Endometrium (tissue), 2 donors: Measurements from ENCODE around the gene RGS10.
"Not testable (repeated sequence)": the region's sequence is repeated elsewhere in the genome, so short reads cannot be mapped to it uniquely, and the experiment has no call there.

Source experiments
- FAIRE-seq: peaks from 2 replicates; lab custom pipeline; 2012; peaks lifted over from hg19 to GRCh38; lab: Jason Lieb, UNC
- donor health status: control.
- donor health status: control.

The RGS10 gene

DNA sequence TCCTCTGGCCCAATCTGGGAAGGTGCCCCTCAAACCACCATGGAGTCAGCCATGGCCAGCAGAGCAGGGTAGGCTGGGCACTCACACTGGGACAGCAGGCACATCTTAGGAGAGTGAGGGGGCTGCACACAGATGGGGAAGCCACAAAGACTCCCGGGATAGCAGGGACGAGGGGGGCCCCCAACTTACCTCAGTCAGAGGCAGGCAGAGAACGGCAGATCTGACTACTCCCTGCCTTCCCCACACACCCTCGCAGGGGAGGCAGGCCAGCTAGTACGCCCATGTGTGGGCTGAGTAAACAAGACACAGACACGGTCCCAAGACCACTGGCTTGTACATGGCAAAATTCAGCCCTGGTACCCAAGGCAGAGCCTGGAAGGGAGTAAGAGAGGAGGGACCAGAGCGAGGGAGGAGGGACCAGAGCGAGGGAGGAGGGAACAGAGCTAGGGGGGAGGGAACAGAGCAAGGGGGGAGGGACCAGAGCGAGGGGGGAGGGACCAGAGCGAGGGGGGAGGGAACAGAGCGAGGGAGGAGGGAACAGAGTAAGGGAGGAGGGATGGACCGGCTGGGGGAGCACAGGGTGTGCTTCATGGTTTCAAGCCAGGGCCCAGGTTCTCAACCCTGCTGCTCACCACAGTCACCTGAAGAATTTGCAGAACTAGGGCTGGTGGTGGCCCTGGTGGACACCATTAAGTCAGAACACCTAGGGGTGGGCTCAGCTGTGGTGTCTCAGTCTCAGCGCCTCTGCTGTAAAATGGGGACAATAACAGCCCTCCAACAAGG, 73.8 kb downstream of the RGS10 start:
- no peak for FAIRE-seq

DNA sequence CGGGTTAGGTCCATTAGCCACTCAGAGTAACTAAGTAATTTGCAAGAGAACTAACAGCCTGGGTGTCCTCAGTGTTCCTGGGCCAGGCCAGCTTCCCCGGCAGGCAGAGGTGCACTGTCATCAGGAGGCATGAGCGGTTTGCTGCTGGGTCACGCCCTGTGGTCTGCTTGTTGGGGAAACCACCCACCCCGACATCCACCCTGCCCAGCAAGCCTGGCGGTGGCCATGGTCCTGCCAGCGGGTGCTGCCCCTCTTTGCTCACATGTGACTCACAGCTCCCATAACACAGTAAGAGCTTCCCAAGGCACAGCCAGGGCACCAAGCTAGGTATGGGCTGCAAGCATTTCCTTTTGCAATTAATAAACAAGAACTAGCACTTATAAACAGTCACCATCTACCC, 75.9 kb downstream of the RGS10 start:
- FAIRE-seq, result no peak

DNA sequence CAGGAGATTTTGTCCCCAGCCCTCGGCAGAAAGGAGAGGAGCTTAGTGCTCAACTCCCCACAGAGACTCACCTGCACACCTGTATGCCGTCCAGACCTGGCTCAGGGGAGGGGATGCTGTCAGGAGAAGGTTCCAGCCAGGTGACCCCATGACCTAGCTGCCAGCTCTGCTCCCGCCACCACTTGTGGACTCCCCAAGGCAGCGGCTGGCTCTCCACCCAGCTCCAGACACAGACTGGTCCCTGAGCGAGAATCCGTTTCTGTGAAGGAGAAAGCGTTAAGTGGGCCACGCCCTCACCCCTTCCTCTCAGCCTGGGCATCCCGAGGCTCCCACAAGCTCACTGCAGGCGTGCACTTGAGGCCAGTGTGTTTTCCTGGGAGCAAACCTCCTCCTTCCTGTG, 76.4 kb downstream of the RGS10 start:
- FAIRE-seq, result no peak

DNA sequence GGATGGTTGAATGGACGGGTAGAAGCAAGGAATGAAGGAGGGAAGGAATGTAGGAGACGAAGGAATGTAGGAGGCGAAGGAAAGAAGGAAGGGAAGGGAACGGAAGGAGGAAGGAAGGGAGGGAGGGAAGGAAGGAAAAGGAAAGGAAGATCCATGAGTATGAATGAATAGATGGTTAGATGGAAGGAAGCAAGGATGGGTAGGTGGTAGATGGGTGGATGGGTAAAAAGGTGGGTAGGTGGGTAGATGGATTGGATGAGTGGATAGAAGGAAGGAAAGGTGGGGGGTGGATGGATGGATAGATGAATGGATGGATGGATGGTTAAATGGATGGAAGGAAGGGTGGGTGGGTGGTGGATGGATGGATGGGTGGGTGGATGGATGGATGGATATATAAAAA, 77.4 kb downstream of the RGS10 start:
- no peak for FAIRE-seq

DNA sequence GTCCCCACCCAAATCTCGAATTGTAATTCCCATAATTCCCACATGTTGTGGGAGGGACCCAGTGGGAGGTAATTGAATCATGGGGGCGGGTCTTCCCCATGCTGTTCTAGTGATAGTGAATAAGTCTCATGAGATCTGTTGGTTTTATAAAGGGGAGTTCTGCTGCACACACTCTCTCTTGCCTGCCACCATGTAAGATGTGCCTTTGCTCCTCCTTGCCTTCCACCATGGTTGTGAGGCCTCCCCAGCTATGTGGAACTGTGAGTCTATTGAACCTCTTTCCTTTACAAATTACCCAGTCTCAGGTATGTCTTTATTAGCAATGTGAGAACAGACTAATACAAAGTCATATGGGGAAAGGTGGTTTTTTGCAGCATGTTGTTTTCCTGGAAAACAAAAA, 79.3 kb downstream of the RGS10 start:
- FAIRE-seq, result not testable (repeated sequence)

DNA sequence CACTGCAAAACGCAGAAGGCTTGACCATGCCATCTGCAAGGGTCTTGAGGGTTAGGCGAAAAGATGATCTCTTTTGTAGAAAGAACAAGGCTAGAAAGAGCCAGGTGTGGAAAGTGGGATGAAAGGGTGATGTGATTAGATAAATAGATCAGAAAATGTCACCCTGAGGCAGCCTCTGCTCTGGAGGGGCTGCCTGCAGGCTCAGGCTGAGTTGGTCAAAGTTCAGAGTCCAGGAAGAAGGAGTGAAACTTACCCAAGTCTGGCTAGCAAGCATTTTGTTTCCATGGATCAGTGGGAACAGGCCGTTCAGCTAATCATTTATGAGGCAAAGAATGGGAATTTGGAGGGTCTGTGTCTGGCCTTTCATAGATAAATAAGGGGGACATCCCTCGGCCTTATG, 79.7 kb downstream of the RGS10 start:
- no peak for FAIRE-seq

DNA sequence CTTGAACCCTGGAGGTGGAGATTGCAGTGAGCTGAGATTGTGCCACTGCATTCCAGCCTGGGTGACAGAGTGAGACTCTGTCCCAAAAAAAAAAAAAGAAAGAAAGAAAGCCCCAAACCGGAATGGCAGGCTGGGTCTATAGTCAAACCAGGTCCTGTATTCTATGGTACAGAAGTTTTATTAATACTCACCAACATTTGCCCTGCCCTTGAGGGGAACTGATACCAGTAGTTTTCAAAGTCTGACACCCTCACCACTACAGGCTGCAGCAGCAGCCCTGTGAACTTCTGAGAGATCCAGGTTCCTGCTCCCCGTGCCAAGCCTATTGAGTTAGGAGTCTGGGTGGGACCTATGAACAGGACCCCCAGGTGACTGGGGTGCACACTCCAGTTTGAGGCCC, 80.6 kb downstream of the RGS10 start:
- no peak for FAIRE-seq

DNA sequence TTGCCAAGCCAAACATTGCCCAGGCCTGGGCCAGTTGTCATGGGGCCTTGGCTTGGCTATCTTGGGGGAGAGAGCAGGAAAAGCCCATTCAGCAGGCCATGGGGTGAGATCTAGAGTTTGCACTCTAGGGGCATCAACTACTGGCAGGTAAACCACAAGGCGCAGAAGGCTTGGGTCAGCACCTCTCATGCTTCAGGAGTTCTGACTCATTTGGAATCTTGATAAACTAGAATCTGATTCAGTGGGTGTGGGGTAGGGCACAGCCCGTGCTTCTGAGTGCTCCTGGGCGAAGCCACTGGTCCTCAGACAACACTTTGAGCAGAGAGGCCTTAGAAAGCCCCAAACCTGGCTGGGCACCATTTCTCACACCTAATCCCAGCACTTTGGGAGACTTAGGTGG, 81.1 kb downstream of the RGS10 start:
- FAIRE-seq, result no peak

DNA sequence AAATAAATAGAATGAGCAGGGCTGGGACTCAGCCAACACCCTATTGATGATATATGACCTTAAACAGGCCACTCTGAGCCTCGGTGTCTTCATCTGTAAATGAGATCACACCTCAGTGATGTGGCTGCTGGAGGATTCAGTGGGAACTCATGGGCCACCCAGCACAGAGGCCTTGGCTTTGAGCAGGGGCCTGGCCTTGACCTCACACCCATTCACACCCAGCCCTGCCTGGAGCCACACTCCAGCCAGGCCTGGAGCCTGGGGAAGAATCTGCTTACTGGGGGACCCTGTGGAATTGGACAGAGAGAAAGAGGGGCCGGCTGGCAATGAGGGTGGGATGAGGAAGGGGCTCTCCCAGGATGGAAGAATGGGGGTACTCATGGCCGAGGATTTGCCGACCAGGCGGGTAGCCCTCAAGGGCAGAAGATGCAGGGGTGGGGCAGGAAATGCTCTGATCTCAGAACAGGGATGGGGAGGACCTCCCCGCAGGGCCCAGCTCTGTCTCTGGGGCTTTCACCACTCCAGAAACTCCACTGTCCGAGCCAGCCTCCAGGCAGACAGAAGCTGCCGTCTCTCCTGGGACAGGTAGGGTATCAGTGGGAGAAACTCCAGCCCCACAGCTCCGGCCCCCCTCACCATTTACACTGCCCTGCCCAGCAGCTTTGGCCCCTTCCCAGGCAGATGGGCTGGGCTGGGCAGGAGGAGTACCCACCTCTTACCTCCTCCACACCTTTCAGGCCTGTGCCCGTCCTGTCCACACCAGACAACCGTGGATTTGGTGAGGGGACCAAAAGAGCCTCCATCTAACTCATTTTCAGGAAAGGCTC, 81.9 kb downstream of the RGS10 start:
- no peak for FAIRE-seq

DNA sequence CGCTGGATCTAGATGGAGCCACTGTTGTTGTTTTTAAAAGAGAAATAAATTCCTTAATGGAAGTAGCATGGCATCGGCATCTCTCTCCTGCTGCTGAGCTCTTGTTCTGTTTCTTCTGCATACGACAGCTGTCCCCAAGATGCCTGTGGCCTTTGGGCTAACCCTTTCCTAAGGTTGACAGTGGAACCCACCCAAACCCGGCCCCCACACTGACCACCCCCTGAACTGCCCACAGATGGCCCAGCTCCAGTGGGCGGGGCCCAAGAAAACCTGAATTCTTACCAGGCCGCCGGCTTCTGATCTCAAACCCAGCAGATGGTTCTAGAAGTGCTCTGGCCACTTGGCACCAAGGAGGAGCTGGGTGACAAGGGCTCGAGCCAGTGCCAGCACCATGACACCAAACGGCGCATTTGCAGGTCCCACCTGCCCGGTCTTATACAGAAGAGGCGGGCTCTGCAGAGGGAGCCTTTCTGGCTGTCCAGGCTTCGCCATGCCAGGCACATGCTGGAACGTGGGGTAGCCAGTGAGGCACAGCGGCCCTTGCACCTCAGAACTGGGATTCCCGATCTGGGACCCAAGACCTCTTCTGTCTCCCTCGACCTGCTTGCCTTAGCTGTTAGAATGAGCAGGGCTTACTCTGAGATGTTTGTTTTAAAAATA, 82.7 kb downstream of the RGS10 start:
- no peak for FAIRE-seq

DNA sequence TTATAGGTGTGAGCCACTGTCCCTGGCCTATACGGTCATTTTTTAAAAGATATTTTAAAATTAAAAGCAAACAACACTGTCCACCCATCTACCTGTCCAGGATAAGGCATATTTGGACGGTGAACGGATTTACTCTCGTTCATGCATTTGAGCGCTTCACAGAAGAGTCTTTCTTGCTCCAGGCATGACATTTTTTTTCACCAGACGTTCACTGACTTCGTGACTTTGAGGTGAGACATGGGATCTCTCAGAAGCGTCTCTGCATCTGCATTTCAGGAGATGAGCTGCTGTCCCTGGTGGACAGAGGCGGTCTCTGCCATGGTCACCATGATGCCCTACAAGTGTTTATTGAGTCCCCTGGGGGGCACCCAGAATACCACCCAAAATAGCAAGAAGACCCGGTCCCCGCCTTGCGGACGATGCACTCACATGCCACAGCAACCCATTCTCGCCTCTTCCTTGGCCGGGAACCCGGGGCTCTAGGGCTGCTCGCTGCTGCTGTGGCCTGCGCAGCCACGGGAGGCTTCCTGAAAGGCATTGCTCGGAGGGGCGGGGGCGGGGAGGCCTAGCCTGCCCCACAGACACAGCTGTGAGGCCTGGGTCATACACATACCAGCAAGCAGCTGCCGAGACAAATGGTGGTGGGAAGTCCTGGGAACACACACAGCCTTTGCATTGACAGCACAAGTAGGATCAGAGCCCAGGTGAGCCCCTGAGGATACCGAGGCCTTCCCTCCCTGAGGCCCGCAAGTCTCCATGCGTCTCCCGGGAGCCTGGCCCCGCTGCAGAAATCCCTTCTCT, 84.4 kb downstream of the RGS10 start:
- FAIRE-seq, result no peak

DNA sequence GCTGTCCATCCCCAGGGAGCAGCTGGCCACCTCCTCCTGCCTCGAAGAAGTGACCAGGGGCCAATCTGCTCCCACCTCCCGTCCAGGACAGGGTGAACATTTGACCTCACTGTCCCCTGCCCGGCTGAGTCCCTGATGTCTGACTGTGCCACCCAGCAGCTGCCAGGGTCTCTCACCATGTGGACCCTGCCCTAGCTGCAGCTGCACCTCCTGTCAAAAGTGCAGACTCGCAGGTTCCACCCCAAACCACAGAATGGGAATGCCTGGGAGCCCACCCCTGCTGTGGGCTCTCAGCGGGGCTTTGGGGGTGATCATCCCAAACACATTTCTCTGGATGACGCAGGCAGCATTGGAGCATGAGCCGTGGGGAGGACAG, 86.1 kb downstream of the RGS10 start:
- FAIRE-seq, result no peak

DNA sequence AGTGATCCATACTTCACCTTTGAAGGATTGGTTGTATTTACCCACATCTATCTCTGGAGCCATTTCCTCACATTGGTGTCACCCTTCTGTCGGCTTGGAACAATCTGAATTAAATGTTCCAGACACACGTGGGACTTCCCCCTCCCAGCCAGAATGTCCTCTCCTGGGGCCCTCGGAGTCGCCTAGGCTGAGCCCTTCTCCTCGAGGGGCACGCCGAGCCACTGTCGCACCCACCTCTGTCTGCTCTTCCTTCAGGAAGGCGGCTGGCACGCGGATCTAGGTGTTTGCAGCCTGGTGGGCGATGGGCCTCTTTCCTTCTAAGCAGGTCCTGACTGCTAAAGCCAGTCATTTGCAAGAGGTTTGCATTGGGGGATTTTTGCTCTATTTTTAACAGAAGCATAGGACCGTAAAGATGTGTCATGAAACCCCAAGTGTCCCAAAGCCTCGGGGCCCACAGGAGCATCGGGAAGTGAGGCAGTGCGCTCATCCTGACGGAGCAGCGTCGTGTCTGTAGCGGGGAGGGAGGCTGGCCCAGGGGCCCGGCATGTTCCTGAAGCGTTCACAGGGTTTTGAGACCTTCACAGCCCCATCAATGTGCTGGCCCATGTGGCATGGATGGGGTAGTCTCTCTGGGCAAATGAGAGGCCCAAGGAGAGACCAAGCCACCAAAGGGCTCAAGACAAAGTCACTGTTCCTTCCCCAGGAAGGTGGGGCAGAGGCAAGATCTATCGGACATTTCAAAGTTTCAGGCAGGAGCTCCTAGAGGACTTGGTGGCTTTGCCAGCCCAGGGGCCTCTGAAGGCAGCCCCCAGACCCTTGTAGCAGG, 86.7 kb downstream of the RGS10 start:
- no peak for FAIRE-seq

DNA sequence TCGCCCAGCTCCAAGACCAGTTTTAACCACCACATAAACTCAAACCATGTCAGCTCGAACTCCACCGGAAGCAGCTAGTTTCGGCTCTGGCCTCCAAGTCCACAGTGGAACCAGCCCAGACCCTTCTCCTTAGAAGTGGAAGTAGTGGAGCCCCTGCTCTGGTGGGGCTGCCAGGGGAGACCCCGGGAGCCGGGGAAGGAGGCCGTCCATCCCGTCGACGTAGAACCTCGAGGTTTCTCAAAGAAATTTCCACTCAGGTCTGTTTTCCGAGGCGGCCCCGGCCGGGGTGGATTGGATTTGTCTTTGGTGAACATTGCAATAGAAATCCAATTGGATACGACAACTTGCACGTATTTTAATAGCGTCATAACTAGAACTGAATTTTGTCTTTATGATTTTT, 87.5 kb downstream of the RGS10 start:
- FAIRE-seq, result no peak

DNA sequence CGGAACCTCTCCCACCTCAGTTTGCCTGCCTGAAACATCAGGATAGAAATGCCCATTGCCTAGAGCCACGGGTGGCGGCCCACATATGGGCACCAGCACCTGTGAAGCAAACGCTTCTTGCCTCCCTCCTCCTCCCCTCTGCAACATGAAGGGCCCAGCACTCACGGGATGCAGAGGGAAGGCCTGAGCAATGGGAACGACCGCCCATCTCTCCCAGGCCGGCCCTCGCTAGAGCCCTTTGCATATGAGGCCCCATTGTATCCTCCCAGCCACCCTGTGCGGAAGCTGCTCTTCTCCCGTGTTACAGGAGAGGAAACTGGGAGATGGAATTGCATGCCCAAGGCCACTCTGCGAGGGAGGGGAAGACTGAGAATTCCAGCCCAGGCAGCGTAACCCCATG, 88.2 kb downstream of the RGS10 start:
- FAIRE-seq, result no peak

DNA sequence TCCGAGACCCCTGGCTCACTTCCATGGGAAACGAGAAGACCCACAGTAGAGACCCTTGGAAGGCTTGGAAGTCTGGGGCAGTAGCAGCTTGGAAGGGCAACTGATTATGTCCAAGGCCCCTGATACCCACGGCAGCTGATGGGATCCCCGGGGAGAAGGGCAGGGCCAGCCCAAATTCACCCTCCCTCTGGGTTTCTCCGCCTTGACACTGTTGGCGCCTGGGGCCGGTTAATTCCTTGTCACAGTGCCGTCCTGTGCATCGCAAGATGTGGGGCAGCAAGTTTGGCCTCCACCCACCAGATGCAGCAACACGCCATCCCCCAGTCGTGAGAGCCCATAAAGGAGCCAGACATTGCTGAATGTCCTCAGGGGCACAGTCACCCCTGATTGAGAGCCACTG, 89.2 kb downstream of the RGS10 start:
- no peak for FAIRE-seq

DNA sequence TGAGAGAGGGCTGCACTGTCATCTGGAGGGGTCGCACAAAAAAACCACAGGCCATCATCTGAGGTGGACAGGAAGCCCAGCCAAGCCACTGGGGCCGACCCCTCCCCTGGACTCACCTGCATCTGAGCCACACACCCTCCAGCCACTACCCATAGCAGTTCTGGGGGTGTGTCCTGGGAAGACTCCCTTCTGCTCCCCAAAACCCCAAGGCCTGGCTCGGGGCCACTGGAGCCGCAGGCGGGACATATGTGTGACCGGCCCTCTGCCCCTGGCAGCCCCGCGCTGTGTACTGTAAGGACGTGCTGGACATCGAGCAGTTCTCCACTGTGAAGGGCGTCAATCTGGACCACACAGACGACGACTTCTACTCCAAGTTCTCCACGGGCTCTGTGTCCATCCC, 90.1 kb downstream of the RGS10 start:
- FAIRE-seq, result no peak

DNA sequence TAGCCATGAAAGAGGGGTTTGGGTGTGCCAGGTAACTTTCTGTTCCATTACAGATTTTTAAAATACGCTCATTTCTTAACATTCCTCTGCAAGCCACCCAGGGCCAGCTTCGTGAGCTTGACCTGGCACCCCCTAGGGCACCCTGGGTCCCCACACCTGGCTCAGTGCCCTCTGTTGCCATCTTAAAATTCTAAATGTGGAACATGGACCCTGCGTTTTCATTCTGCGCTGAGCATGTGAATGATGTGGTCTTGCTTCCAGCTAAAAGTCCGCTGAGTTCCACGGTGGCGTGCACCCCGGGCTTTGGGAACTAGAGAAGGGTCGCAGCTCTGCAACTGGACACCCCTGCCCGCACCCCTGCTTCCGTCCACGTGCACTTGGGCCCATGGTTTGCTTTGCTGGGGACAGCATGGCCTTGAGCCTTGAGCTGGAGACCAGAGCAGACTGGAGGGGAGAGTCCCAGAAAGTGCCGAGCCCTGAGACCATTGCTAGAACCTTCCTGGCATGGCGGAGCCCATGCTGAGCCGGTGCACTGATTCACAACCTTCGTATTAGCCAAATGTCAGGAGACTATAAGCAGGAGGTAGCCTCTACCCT, 91.1 kb downstream of the RGS10 start:
- no peak for FAIRE-seq

DNA sequence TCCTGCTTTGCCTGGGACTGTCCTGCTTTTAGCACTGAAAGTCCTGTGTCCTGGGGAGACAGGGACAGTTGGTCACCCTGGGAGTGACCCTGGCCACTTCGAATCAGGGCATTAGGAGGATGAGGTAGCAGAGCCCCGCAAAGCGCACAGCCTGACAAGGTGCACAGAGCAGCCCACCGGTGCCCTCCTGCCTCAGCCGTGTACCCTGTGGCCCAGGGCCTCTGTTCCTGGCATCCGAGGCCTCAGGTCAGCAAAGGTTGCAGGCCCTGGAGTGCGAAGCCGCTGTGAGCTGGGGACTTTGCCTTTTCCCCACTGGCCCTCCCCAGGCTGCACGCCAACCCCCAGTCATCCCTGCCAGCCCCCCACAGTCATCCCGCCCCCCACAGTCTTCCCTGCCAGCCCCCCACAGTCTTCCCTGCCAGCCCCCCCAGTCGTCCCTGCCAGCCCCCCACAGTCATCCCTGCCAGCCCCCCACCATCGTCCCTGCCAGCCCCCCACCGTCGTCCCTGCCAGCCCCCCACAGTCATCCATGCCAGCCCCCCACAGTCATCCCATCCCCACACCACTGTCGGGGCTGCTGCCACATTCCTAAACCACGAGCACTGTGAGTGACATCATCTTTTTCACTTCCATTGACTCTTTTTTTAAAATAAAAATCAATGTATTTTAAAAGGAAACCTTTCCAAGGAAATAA, 91.8 kb downstream of the RGS10 start:
- FAIRE-seq, result no peak
